Stimulated activated CD4-positive, alpha-beta T cell treated with anti-CD3 and anti-CD28 coated beads, Interleukin-2, amount 100 ng/mL, for 48 hours (primary cell): Measurements from ENCODE around the gene BECN2.
A peak's percentile ranks its signal among the peaks of the same experiment; 100 is the strongest.
"Not testable (repeated sequence)": the region's sequence is repeated elsewhere in the genome, so short reads cannot be mapped to it uniquely, and the experiment has no call there.

Experiments used
- DNase-seq, 2 donors: peaks; one replicate each; pipeline ENCODE4 v3.0.0-alpha.2; 2020

Gene BECN2

GRCh38 chr1:241979926-241980325 lies 22.4 kb downstream of the BECN2 start:
- no peak for DNase-seq

- peak; percentile 2 to 4 for DNase-seq
Measured at GRCh38 chr1:241985787-241986186, 28.2 kb downstream of the BECN2 start.

GRCh38 chr1:241988389-241988930 lies 30.9 kb downstream of the BECN2 start:
- not testable (repeated sequence) for DNase-seq

DNA sequence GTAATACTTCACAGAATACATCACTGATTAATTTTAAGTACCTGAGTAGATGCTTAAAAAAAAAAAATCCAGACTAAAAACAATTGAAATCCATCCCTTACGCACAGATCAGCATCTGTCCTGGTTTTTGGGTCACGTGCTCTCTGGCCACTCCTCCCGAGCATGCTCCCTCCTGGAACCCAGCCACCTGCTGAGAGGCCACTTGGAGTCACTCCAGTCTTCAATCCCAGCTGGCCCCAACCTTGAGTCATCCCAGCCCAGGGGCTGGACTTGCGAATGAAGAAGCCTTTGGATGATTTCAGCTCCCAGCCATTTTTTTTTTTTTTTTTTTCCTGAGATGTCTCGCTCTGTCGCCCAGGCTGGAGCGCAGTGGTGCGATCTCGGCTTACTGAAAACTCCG lies 32.5 kb downstream of the BECN2 start:
- DNase-seq, result no peak

- no peak for DNase-seq
Measured at GRCh38 chr1:241992734-241993133, 35.2 kb downstream of the BECN2 start.

- no peak for DNase-seq
Measured at GRCh38 chr1:241994171-241994570, 36.6 kb downstream of the BECN2 start.

- no peak for DNase-seq
Measured at GRCh38 chr1:241997401-241997998, 39.9 kb downstream of the BECN2 start.

DNA sequence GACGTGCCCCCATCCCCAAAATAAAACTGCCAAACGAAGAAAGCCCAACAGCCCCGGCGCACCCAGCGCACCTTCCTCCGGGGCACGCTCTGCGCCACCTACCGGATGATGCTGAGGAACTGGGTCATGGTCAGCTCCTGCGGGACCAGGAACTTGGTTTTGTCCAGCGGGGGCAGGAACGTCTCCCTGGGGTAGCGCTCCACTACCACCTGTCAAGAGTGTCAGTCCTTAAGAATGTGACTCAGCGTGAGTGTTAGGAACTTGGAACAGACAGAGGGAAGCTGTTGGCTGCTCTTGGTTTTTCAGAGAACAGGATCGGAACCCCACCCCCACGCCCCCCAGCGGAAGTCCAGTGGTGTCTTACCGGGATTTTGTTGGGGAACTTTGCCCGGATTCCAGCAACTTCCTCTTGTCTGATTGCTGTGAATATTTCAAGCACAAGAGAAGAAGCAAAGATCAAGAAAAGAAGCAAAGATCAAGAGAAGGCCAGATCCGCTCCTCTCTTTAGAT lies 40.9 kb downstream of the BECN2 start:
- peak; percentile 45 to 49 for DNase-seq

- no peak for DNase-seq
Measured at GRCh38 chr1:241999026-241999425, 41.5 kb downstream of the BECN2 start, which contains the start of gene MAP1LC3C. TSS of gene MAP1LC3C (minus strand) at chr1:241999098. CDS start at chr1:241999008, 90 bp downstream.

DNA sequence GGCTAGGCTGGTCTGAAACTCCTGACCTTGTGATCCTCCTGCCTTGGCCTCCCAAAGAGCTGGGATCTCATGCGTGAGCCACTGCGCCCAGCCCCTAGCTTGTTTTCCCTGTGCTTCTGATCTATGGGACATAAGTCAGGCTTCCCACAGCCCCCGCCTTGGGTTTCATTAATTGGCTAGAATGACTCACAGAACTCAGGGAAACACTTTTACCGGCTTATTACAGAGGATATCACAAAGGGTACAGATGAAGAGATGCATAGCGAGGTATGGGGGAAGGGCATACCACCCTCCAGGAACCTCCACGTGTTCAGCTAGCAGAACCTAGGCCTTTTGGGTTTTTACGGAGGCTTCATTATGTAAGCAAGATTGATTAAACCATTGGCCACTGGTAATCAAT lies 42.9 kb downstream of the BECN2 start:
- no peak for DNase-seq

DNA sequence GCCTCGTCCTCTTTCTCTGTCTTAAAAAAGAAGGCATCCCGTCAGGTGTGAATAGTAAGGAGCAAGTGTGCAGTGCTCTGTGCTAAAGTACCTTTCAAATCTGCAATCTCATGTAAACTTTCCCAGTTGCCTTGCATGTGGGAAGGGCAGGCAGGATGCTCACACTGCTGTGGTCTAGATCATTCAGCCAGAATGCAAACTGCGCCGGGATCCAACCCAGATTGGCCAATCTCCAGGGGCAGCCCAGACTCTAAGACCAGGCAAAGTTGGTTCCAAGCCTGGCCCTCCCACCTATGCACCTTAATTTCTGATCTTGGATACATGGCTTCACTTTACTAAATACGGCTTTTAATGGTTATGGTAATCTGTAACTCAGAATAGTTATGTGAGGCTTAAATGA lies 44.5 kb downstream of the BECN2 start:
- no peak for DNase-seq

DNA sequence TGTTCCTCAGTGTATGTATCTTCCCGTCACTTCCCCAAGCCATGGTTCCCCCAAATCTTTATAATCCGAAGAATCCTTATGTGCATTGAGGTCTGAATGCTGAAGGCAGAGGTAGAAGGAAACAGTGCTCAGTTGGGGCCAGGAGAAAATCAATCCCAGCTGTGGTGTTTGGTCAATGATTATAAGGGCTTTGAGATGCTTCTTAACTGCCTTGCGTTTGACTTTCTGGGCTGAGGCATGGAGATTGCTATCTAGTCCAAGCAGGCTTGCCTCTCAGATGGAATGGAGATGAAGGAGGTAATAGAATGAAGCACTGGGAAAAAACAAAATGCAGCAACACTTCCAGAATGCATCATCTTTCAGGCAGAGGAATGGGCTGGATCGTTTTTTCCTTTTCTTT lies 44.9 kb downstream of the BECN2 start:
- no peak for DNase-seq

GRCh38 chr1:242004751-242005495 lies 47.4 kb downstream of the BECN2 start:
- DNase-seq, result no peak

- no peak for DNase-seq
Measured at GRCh38 chr1:242005866-242006535, 48.4 kb downstream of the BECN2 start.

DNA sequence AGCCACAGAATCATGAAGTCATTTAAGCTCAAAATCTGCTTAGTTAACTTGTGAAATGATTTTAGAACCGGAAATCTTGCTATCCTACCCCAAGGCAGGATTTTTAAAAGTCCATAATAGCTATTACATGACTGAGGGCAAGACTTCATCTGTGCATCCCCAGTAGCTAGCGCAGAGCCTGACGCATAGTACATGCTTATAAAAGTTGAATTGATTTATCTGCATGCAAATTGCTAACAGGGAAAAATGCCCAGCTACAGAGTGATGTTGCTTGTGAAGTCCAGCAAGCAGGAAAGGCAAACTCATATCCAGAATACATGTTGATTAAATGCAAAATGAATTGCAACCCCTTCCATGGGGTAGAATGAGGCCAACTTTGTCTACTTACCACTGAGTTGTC lies 49.4 kb downstream of the BECN2 start:
- no peak for DNase-seq
